Activated T-helper 1 cell treated with anti-CD3 and anti-CD28 coated beads, Interleukin-2, amount 50 U/mL, for 16 hours (primary cell): Measurements from ENCODE around the gene PLAGL2.
"Not testable (repeated sequence)": the region's sequence is repeated elsewhere in the genome, so short reads cannot be mapped to it uniquely, and the experiment has no call there.

ENCODE experiments used
- DNase-seq, 2 donors: peaks; one replicate each; pipeline ENCODE4 v3.0.0-alpha.2; 2020; ENCODE audit warnings: low read depth in 1 of 2, low spot score in 1 of 2

The PLAGL2 gene

GRCh38 chr20:32186506-32186905, 21.0 kb downstream of the PLAGL2 start:
- DNase-seq, result no peak

GRCh38 chr20:32184961-32185603, 22.5 kb downstream of the PLAGL2 start:
- no peak for DNase-seq

- DNase-seq, result no peak
Observed at GRCh38 chr20:32183947-32184635, 23.5 kb downstream of the PLAGL2 start.

- DNase-seq, result no peak
Observed at GRCh38 chr20:32181606-32182005, 25.9 kb downstream of the PLAGL2 start.

GRCh38 chr20:32179934-32180333, 27.6 kb downstream of the PLAGL2 start:
- no peak for DNase-seq

GRCh38 chr20:32179515-32179914, 28.0 kb downstream of the PLAGL2 start:
- no peak for DNase-seq

- DNase-seq, result not testable (repeated sequence)
Observed at GRCh38 chr20:32177696-32178095, 29.8 kb downstream of the PLAGL2 start.

GRCh38 chr20:32168184-32168910, 39.2 kb downstream of the PLAGL2 start:
- no peak for DNase-seq

- no peak for DNase-seq
Observed at GRCh38 chr20:32167552-32167951, 40.0 kb downstream of the PLAGL2 start.

- no peak for DNase-seq
Observed at GRCh38 chr20:32165836-32166545, 41.6 kb downstream of the PLAGL2 start.

- DNase-seq, result no peak
Observed at GRCh38 chr20:32164984-32165735, 42.4 kb downstream of the PLAGL2 start.

GRCh38 chr20:32163951-32164350, 43.6 kb downstream of the PLAGL2 start:
- no peak for DNase-seq

GRCh38 chr20:32162351-32162750, 45.2 kb downstream of the PLAGL2 start:
- DNase-seq, result no peak

GRCh38 chr20:32160341-32160740, 47.2 kb downstream of the PLAGL2 start:
- DNase-seq, result no peak

- no peak for DNase-seq
Observed at GRCh38 chr20:32159766-32160221, 47.7 kb downstream of the PLAGL2 start.

GRCh38 chr20:32158943-32159660, 48.4 kb downstream of the PLAGL2 start:
- DNase-seq, result no peak

- no peak for DNase-seq
Observed at GRCh38 chr20:32158351-32158750, 49.2 kb downstream of the PLAGL2 start.

- no peak for DNase-seq
Observed at GRCh38 chr20:32157611-32158010, 49.9 kb downstream of the PLAGL2 start.

- DNase-seq, result no peak
Observed at GRCh38 chr20:32155017-32155981, 52.2 kb downstream of the PLAGL2 start.
